WERI-Rb-1 (cell line): ENCODE results near the gene CLCN7.

Source experiments
- DNase-seq: peaks from one replicate; pipeline ENCODE4 v3.0.0-alpha.2; 2020
- H3K27ac ChIP-seq: fragments of 250-450 bp; sonication (Bioruptor Pico); 2 replicates; pipeline ENCODE4 v1.5.1; 2020; ENCODE audit warnings: mild to moderate bottlenecking, moderate library complexity
- H3K27me3 ChIP-seq: fragments of 250-450 bp; sonication (Bioruptor Pico); 2 replicates; pipeline ENCODE4 v1.5.1; 2021; ENCODE audit warnings: mild to moderate bottlenecking, low read depth, moderate library complexity; ENCODE audit not compliant: insufficient read depth, severe bottlenecking
- H3K36me3 ChIP-seq: fragments of 250-450 bp; sonication (Bioruptor Pico); 2 replicates; pipeline ENCODE4 v1.5.1; 2020; ENCODE audit warnings: mild to moderate bottlenecking, moderate library complexity
- H3K4me3 ChIP-seq: 2 replicates; pipeline ENCODE4 v1.5.1; 2011; ENCODE audit warnings: low read depth, mild to moderate bottlenecking, control low read depth, low read length
- H3K9me3 ChIP-seq: fragments of 250-450 bp; sonication (Bioruptor Pico); 2 replicates; pipeline ENCODE4 v1.5.1; 2021; ENCODE audit warnings: mild to moderate bottlenecking, moderate library complexity; ENCODE audit not compliant: severe bottlenecking
- CTCF ChIP-seq: IDR thresholded peaks from 2 replicates; pipeline ENCODE4 v1.5.1; 2011; ENCODE audit warnings: low read depth, mild to moderate bottlenecking, control low read depth, inconsistent platforms, low read length

CLCN7 gene

GRCh38 chr16:1477033-1477432 lies 2.2 kb upstream of the CLCN7 start:
- no peak for TF ChIP-seq CTCF
- DNase-seq, result no peak
- Histone ChIP-seq H3K9me3 (no peaks in the 10 kb centered on the region), H3K4me3 (no peak overlapping the region), H3K36me3 (peaks cover 3% of the 10 kb centered on the region), H3K27ac (no peak overlapping the region), H3K27me3 (no peaks in the 10 kb centered on the region)

DNA sequence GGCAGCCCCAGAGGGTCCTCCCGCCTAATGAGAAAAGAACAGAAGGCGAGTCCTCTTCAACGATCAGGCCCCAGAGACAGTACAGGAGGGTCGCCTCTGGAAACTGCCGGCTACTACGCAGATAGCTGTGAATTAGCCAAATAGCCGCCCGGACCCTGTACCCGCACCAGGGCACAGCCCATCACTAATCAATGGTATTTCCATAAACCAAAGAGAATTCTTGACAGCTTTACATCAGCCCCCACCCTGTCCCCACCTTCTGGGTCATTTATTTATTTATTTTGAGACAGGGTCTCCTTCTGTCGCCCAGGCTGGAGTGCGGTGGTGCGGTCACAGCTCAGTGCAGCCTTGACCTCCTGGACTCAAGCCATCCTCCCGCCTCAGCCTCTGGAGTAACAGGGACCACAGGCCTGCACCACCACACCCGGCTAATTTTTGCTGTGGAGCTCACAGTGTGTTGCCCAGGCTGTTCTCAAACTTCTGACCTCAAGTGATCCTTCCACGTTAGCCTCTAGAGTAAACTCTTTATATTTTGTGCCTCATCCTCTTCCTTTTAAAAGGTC lies 805 bp upstream of the CLCN7 start:
- Histone ChIP-seq H3K27me3 (no peaks in the 10 kb centered on the region), H3K4me3 (peak overlapping the region; percentile 88), H3K27ac (peak overlapping the region; percentile 99), H3K9me3 (no peaks in the 10 kb centered on the region), H3K36me3 (peaks cover 3% of the 10 kb centered on the region)
- no peak for TF ChIP-seq CTCF
- DNase-seq, result no peak

- H3K27me3 ChIP-seq, result no peaks in the 10 kb centered on the region
- peaks cover 3% of the 10 kb centered on the region for H3K36me3 ChIP-seq
- DNase-seq, result no peak
- peak overlapping the region; percentile 88 for H3K4me3 ChIP-seq
- H3K9me3 ChIP-seq, result no peaks in the 10 kb centered on the region
- no peak for TF ChIP-seq CTCF
- peak overlapping the region; percentile 99 for H3K27ac ChIP-seq
These were observed 589 bp downstream of the CLCN7 start for GRCh38 chr16:1474082-1474795.

GRCh38 chr16:1472974-1473373 lies 1.9 kb downstream of the CLCN7 start:
- DNase-seq, result no peak
- Histone ChIP-seq H3K36me3 (peaks cover 3% of the 10 kb centered on the region), H3K9me3 (no peaks in the 10 kb centered on the region), H3K27me3 (no peaks in the 10 kb centered on the region), H3K4me3 (no peak overlapping the region), H3K27ac (no peak overlapping the region)
- no peak for TF ChIP-seq CTCF

DNA sequence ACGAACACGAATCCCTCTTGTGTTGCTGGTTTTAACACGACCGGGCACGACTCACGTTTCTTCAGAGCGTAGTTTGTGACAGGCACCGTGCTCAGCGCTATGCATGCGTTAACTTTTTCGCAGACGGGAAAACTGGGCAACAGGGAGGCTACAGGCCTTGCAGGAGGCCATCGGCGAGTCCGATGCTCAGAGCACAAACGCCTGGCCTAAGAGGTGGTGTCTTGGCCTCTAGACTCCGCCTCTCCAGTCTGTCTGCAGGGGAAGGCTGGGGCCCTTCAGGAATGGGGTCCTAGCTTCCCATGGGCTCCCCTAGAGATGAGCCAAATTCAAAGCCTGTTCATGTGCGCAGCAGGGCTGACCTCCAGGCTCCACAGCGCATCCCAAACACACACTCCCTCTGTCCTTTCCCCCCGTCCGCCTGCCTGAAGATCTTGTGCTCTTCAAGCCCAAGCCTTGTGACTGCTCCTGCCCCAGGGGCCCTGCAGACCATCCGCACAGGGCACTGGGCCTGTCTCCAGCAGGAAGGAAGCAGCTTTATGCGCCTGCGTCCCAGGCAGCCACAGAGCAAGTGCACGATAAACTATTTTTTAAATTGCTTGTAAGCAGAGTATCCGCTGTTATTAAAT lies 3.1 kb downstream of the CLCN7 start:
- no peak for TF ChIP-seq CTCF
- Histone ChIP-seq H3K27me3 (no peaks in the 10 kb centered on the region), H3K27ac (no peak overlapping the region), H3K36me3 (peaks cover 3% of the 10 kb centered on the region), H3K4me3 (no peak overlapping the region), H3K9me3 (no peaks in the 10 kb centered on the region)
- DNase-seq, result no peak
